Brain microvascular endothelial cell (primary cell): Measurements from ENCODE around the gene REV1.

Source experiments
- DNase-seq: peaks from one replicate; pipeline ENCODE4 v3.0.0-alpha.2; 2020
- H3K27ac ChIP-seq: fragments of 250-450 bp; sonication (Bioruptor Pico); 2 replicates; pipeline ENCODE4 v1.5.1; 2020; ENCODE audit warnings: mild to moderate bottlenecking, moderate library complexity
- H3K27me3 ChIP-seq: fragments of 250-450 bp; sonication (Bioruptor Pico); replicated peaks from 2 replicates; pipeline ENCODE4 v1.5.1; 2020; ENCODE audit warnings: mild to moderate bottlenecking
- H3K36me3 ChIP-seq: fragments of 250-450 bp; sonication (Bioruptor Pico); replicated peaks from 2 replicates; pipeline ENCODE4 v1.5.1; 2020; ENCODE audit warnings: mild to moderate bottlenecking
- H3K4me3 ChIP-seq: 2 replicates; pipeline ENCODE4 v1.5.1; 2011; ENCODE audit warnings: low read depth, mild to moderate bottlenecking, control low read depth, low read length, moderate library complexity
- in situ Hi-C: cut with HindIII; loops from 2 replicates; pipeline ENCODE4 v1.10.0; 2017; ENCODE audit warnings: low sequenced_read_pairs, low pct_ligation_motif_present
- TF ChIP-seq, protein P1 (sequence below): IDR thresholded peaks from 2 replicates; pipeline ENCODE4 v1.5.1; 2011; ENCODE audit warnings: low read depth, mild to moderate bottlenecking, moderate library complexity, low read length, control low read depth, inconsistent platforms; ENCODE audit errors: missing control alignments

Gene REV1

DNA sequence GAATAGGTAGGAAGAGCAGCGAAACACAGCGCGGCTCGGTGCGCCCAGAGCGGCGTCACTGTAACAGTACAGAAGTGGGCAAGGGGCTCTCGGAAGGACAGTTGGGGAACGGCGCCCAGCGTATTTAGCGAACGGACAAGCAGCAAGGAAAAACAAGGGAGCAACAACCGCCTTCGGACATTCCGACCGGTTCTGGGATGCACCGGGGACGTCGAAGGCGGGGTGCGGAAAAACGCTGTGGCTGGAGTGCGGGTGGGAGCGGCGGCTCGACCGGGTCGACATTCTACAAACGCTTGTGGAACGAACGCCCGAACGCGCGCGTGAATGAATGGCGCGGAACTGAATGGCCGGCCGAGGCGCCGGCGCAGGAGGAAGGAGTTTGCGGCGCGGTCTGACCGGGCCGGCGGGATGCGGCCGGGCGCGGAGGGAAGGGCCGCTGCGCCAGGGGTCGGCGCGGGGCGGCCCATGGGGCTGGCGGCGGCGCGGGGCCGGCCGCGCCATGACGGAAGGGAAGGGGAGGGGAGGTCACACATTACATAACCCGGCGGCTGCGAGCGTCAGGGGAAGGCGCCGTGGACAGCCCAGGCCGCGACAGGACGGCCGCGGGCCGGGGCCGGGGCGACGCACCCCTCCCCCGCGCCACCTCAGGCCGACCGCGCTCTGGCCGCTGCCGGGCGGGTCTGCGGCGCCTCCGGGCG lies 605 bp downstream of the REV1 start:
- DNase-seq: peak; percentile 25
- Histone ChIP-seq H3K27me3 (no peaks in the 10 kb centered on the region), H3K27ac (peak overlapping the region; percentile 90), H3K4me3 (peak overlapping the region; percentile 83), H3K36me3 (no peaks in the 10 kb centered on the region)
- in situ Hi-C loops: no loop called here
- TF ChIP-seq, protein P1, sequence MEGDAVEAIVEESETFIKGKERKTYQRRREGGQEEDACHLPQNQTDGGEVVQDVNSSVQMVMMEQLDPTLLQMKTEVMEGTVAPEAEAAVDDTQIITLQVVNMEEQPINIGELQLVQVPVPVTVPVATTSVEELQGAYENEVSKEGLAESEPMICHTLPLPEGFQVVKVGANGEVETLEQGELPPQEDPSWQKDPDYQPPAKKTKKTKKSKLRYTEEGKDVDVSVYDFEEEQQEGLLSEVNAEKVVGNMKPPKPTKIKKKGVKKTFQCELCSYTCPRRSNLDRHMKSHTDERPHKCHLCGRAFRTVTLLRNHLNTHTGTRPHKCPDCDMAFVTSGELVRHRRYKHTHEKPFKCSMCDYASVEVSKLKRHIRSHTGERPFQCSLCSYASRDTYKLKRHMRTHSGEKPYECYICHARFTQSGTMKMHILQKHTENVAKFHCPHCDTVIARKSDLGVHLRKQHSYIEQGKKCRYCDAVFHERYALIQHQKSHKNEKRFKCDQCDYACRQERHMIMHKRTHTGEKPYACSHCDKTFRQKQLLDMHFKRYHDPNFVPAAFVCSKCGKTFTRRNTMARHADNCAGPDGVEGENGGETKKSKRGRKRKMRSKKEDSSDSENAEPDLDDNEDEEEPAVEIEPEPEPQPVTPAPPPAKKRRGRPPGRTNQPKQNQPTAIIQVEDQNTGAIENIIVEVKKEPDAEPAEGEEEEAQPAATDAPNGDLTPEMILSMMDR: no peak

DNA sequence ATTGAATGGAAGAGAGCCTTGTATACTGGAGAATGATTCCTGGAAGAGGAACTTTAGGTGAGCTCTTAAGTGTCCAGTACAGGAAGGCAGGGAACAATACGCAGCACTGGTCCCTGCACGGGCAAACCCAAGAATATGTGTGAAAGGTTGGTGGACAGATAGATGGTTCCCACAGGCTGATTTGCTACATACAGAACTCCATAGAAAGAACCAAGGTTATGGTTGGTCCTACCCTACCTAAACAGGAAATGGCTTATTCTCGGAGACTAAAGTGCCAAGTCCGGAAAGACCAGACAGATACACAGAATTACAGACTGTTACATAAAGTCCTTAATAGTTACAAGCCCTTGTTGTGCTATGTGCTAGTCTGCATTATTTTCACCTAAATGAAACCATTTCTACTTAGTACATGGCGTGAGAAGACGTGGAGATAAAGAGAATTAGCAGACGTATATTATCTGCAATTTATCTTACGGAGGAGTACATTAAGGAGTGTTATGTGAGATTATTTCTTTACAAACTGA lies 1.2 kb downstream of the REV1 start:
- Histone ChIP-seq H3K27ac (peak overlapping the region; percentile 90), H3K4me3 (peak overlapping the region; percentile 83), H3K27me3 (no peaks in the 10 kb centered on the region), H3K36me3 (no peaks in the 10 kb centered on the region)
- in situ Hi-C loops: no loop called here
- no peak for DNase-seq
- TF ChIP-seq, protein P1: no peak

DNA sequence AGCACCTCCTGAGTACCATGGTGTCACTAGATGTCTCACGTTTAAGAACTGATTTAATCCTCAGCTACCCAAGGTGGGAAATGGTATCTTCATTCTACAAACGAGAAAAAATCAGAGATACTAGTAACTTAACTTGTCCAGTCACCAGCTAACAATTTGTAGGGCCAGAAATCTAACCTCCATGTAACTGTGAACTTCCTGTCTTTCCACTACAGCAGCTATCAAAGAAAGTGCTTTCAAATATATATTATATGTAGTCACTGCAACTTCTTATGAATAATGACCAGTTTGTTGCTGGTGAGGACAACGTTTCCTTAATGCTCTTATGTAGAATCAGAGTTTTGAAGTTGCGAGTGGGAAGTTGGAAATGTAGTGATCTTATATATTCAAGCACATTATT lies 1.9 kb downstream of the REV1 start:
- H3K36me3 ChIP-seq: no peaks in the 10 kb centered on the region
- in situ Hi-C loops: no loop called here
- H3K27ac ChIP-seq: no peak overlapping the region
- TF ChIP-seq, protein P1: no peak
- no peaks in the 10 kb centered on the region for H3K27me3 ChIP-seq
- no peak for DNase-seq
- H3K4me3 ChIP-seq: no peak overlapping the region

DNA sequence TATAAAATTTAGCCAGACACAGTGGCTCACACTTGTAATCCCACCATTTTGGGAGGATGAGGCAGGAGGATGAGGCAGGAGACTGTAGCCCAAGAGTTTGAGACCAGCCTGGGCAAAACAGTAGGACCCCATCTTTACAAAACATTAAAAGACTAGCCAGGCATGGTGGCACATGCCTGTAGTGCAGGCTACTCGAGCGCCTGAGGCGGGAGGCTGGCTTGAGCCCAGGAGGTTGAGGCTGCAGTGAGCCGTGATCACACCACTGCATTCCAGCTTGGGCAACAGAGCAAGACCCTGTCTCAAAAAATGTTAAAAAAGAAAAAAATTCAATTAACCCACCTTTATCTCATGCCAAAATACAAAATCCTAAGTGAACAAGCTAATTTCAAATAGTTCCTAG lies 4.0 kb downstream of the REV1 start:
- Histone ChIP-seq H3K4me3 (no peak overlapping the region), H3K27ac (no peak overlapping the region), H3K27me3 (no peaks in the 10 kb centered on the region), H3K36me3 (no peaks in the 10 kb centered on the region)
- TF ChIP-seq, protein P1: no peak
- in situ Hi-C loops: no loop called here
- no peak for DNase-seq

DNA sequence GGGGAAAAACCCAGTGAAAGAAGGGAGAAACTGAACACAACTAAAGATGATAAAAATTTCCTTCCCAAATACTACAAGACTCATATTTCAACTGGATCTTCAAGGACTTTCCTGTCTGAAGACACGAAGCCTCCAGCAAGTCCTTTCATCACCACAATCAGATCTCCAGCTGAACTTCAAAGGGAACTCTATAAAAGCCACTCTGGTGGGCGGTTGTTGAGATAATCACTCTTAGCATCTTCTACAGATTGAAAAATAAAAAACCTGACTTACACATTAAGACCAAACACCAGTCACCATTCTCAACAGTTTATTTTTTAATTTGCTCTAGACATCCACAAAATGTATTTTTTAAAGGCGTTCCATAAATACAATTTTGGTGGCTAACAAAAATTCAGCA lies 4.4 kb downstream of the REV1 start:
- TF ChIP-seq, protein P1: no peak
- DNase-seq: no peak
- in situ Hi-C loops: no loop called here
- H3K27ac ChIP-seq: no peak overlapping the region
- no peak overlapping the region for H3K4me3 ChIP-seq
- no peaks in the 10 kb centered on the region for H3K36me3 ChIP-seq
- no peaks in the 10 kb centered on the region for H3K27me3 ChIP-seq

DNA sequence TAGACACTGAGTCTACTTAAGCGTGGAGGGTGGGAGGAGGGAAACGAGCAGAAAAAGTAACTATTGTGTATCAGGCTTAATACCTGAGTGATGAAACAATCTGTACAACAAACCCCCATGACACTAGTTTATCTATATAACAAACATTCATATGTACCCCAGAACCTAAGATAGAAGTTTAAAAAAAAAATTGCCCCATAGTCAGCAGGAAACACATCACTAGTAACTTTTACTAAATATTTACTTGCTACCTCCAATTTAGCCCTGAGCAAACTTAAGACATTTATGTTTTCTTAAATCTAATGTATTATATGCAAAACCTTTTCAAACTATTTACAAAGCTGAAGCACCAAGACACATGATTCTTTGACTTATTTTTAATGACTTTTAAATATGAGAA lies 5.6 kb downstream of the REV1 start:
- Histone ChIP-seq H3K4me3 (no peak overlapping the region), H3K27ac (no peak overlapping the region), H3K36me3 (no peaks in the 10 kb centered on the region), H3K27me3 (no peaks in the 10 kb centered on the region)
- DNase-seq: no peak
- TF ChIP-seq, protein P1: no peak
- in situ Hi-C loops: no loop called here
